HG03025 (cell line): ENCODE measurements around the gene GCLM.
A peak's percentile ranks its signal among the peaks of the same experiment; 100 is the strongest.

Source experiments
- ATAC-seq: cut with Tn5 transposase; IDR thresholded peaks from one replicate; pipeline ENCODE4 v1.9.1; 2021; ENCODE audit warnings: mild to moderate bottlenecking, moderate library complexity; ENCODE audit not compliant: unreplicated experiment, low FRiP score

Gene GCLM

DNA sequence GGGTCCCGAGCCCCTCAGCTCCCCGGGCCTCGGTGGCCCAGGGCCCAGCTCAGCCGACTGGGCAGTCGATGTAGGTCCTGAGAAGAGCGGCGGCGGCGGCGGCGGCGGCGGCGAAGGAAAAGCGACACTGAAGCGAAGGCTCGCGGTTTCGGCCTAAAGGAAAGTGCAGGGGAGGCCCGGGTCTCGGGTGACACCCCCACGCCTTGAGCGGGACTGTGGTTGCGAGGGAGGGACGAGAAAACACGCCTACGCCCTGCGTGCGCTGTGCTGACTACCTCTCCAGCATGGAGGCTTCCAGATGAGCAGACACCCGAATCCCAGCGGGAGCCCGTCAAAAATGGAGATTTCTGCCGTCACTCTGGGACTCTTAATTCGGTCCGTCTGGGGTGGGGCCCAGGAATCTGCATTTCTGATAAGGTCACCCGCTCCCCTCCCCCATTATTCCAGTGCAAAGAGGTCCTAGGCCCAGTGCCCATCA lies 61.4 kb downstream of the GCLM start:
- peak; percentile 28 for ATAC-seq

- peak; percentile 62 for ATAC-seq
These were observed 62.0 kb downstream of the GCLM start for GRCh38 chr1:93846992-93847810.

- ATAC-seq: peak; percentile 55
These were observed 62.8 kb downstream of the GCLM start for GRCh38 chr1:93846206-93846991.

DNA sequence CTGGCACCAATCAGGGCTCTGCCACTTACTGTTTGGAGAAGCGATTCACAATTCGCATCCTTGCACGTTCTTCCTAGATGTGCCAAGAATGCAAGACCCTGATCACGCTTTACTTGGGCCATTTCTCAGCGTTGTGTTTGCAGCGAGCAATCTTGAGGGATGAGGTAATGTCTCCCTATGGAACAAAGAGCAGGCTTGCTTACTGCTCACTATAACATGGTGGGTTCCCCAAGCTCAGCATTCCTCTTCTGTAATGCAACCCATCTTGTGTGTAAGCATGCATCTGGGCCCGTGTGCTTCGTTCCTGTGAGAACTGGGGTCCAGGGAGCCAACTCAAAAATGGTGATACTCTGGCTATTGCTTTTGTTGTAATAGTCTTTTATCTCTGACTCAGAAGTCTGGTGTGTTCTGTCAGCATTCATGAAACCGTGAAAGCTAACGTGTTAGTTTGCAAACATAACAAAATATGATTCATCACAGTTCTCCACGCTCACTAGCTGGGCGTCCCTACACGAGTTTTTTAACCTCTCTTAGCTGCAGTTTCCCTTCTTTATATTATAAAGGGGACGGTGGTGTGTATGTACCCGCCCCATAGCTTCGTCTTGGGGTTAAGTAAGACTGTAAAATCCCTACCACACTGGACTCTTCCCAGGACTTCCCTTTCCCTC lies 63.6 kb downstream of the GCLM start:
- ATAC-seq: peak; percentile 0

GRCh38 chr1:93844262-93845045 lies 64.8 kb downstream of the GCLM start:
- no peak for ATAC-seq

- no peak for ATAC-seq
These were observed 66.3 kb downstream of the GCLM start for GRCh38 chr1:93842750-93843500.

DNA sequence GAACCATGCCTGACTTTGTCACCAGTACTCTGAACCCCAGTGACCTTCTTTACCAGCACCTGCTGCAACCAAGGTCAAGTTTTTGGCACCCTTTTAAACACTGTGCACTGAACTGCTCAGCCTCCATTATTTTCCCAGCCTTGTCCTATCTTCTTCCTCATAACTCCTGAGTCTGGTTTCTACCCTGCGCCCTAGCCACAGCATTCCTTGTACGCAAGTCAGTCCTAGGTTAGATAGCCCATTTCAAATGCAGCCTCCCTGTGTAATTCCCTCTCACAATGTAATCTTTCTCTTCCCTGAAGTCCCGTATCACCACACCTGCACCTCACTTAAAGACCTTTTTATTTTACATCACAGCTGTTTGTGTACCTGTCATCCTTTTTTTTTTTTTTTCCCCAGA lies 67.5 kb downstream of the GCLM start:
- ATAC-seq: no peak

DNA sequence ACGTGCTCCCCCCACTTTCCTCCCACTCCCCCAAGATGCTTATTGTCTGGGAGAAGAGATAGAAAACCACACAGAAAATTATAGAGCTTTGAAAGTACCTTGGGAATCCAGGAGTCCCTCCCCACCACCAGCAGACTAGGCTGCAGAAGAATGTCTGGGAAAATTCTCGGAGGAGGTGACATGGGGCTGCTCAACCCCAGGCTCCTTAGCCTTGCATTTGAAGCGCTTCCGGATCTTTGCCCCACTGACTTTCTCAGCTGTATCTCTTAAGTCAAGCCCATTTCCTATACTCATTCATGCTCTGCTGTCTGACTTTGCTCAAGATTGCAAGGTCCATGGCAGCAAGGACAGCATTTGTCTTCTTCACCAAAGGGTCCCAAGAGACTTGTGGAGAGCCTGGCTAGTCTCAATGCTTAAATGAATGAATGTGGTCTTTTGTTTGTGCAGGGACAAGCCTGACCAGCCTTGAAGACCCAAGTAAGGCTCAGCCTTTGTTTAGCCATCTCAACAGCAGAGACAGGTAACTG lies 68.2 kb downstream of the GCLM start:
- ATAC-seq: no peak

GRCh38 chr1:93839753-93840152 lies 69.5 kb downstream of the GCLM start:
- no peak for ATAC-seq

GRCh38 chr1:93839307-93839706 lies 69.9 kb downstream of the GCLM start:
- no peak for ATAC-seq

- no peak for ATAC-seq
These were observed 71.3 kb downstream of the GCLM start for GRCh38 chr1:93837961-93838360.
